Fibroblast of gingiva (primary cell): ENCODE results near the gene RIN3.

Experiments used
- DNase-seq: peaks from one replicate; pipeline ENCODE4 v3.0.0-alpha.2; 2011; ENCODE audit warnings: low read depth

The RIN3 gene

GRCh38 chr14:92646952-92647796 is 133.6 kb downstream of the RIN3 start:
- DNase-seq, result peak; percentile 92

- peak; percentile 79 for DNase-seq
Measured at GRCh38 chr14:92647797-92648279, 134.3 kb downstream of the RIN3 start.

- no peak for DNase-seq
Measured at GRCh38 chr14:92649066-92649465, 135.5 kb downstream of the RIN3 start.

- peak; percentile 98 for DNase-seq
Measured at GRCh38 chr14:92649934-92650545, 136.5 kb downstream of the RIN3 start.

- DNase-seq, result no peak
Measured at GRCh38 chr14:92650581-92651105, 137.1 kb downstream of the RIN3 start.

- no peak for DNase-seq
Measured at GRCh38 chr14:92651106-92651757, 137.7 kb downstream of the RIN3 start.

- no peak for DNase-seq
Measured at GRCh38 chr14:92651758-92652406, 138.3 kb downstream of the RIN3 start.

- DNase-seq, result no peak
Measured at GRCh38 chr14:92652413-92653151, 139.0 kb downstream of the RIN3 start.

GRCh38 chr14:92653162-92653651 is 139.6 kb downstream of the RIN3 start:
- no peak for DNase-seq

- no peak for DNase-seq
Measured at GRCh38 chr14:92654239-92654901, 140.8 kb downstream of the RIN3 start.

GRCh38 chr14:92655419-92656201 is 142.0 kb downstream of the RIN3 start:
- DNase-seq, result no peak

GRCh38 chr14:92656306-92657081 is 142.9 kb downstream of the RIN3 start:
- DNase-seq, result no peak

GRCh38 chr14:92657457-92658142 is 144.0 kb downstream of the RIN3 start:
- DNase-seq, result no peak

GRCh38 chr14:92658160-92658559 is 144.6 kb downstream of the RIN3 start:
- no peak for DNase-seq

GRCh38 chr14:92658684-92659083 is 145.1 kb downstream of the RIN3 start:
- no peak for DNase-seq

- DNase-seq, result peak; percentile 41
Measured at GRCh38 chr14:92659765-92660561, 146.4 kb downstream of the RIN3 start.

GRCh38 chr14:92660571-92660970 is 147.0 kb downstream of the RIN3 start:
- DNase-seq, result no peak

GRCh38 chr14:92663049-92663448 is 149.5 kb downstream of the RIN3 start:
- no peak for DNase-seq
